ENCODE measurements around the gene EGF.

The EGF gene

GRCh38 chr4:109957227-109957626 lies 44.5 kb downstream of the EGF start:
- Mint-ChIP-seq H3K4me1 (no peaks in the 10 kb centered on the region), H3K27me3 (peaks cover 10% of the 10 kb centered on the region), H3K36me3 (no peaks in the 10 kb centered on the region), H3K4me3 (no peak overlapping the region), H3K9me3 (no peaks in the 10 kb centered on the region), H3K27ac (no peak overlapping the region)
- ATAC-seq (ENCODE audit: low read depth) (no peak), DNase-seq (ENCODE audit: low spot score in 2 of 2) (no peak)

GRCh38 chr4:109959195-109959594 lies 46.5 kb downstream of the EGF start:
- Mint-ChIP-seq H3K36me3 (no peaks in the 10 kb centered on the region), H3K4me3 (no peak overlapping the region), H3K4me1 (no peaks in the 10 kb centered on the region), H3K27me3 (peaks cover 12% of the 10 kb centered on the region), H3K27ac (no peak overlapping the region), H3K9me3 (no peaks in the 10 kb centered on the region)
- DNase-seq (ENCODE audit: low spot score in 2 of 2) (no peak), ATAC-seq (ENCODE audit: low read depth) (no peak)

DNA sequence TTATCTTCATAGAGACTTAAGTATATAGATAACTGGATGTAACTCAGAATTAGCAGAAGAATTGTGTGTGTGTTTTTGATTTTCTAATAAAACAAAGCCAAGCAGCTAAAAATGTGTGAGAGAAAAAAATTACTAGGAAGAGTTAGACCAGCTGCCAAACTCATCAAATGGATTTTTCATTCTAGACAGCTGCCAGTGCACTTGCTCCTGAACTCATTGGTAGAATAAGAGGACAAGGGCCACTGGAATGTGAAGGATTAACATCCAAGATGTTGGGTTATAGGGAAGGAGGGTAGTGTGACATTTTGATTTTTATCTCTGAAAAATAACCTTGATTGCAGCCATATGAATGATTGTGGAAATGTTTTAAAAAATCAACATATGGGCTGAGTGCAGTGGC lies 49.7 kb downstream of the EGF start:
- Mint-ChIP-seq H3K4me1 (no peaks in the 10 kb centered on the region), H3K27ac (no peak overlapping the region), H3K9me3 (no peaks in the 10 kb centered on the region), H3K27me3 (peaks cover 15% of the 10 kb centered on the region), H3K4me3 (no peak overlapping the region), H3K36me3 (no peaks in the 10 kb centered on the region)
- no peak for ATAC-seq (ENCODE audit: low read depth)
- no peak for DNase-seq (ENCODE audit: low spot score in 2 of 2)

- Mint-ChIP-seq H3K9me3 (no peaks in the 10 kb centered on the region), H3K27me3 (peaks cover 11% of the 10 kb centered on the region), H3K4me1 (peaks cover 10% of the 10 kb centered on the region), H3K36me3 (no peaks in the 10 kb centered on the region), H3K27ac (no peak overlapping the region), H3K4me3 (no peak overlapping the region)
- no peak for ATAC-seq (ENCODE audit: low read depth)
- no peak for DNase-seq (ENCODE audit: low spot score in 2 of 2)
Observed at GRCh38 chr4:109966891-109967481, 54.3 kb downstream of the EGF start.

DNA sequence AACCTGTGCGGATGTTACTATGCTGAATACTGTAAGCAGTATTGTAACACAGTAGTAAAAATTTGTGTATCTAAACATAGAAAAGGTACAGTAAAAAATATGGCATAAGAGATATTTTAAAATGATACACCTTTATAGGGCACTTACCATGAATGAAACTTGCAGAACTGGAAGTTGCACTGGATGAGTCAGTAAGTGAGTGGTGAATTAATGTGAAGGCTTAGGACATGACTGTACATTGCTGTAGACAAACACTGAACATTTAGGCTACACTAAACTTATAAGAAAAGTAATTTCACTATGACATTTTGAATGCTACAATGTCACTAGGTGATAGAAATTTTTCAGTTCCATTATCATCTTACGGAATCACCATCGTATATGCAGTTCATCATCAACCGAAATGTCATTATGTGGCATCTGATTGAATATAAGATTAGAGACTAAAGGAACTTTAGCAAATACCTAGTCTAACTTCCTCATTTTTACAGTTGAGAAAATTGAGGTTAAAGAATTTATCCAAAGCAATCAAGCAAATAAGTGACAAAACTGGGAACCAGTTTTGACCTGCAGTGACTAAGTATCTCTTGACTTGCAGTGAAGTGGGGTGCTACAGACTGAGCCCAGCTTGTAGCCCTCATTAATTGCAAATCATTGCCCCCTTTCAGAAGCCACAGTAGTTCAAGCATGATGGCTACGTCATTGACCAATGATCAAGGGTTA lies 55.3 kb downstream of the EGF start:
- Mint-ChIP-seq H3K27me3 (peaks cover 6% of the 10 kb centered on the region), H3K27ac (no peak overlapping the region), H3K9me3 (no peaks in the 10 kb centered on the region), H3K36me3 (no peaks in the 10 kb centered on the region), H3K4me3 (no peak overlapping the region), H3K4me1 (peaks cover 10% of the 10 kb centered on the region)
- no peak for DNase-seq (ENCODE audit: low spot score in 2 of 2)
- ATAC-seq (ENCODE audit: low read depth), result peak; percentile 35

- ATAC-seq (ENCODE audit: low read depth) (no peak), DNase-seq (ENCODE audit: low spot score in 2 of 2) (no peak)
- H3K4me3 Mint-ChIP-seq, result no peak overlapping the region
- H3K4me1 Mint-ChIP-seq, result peaks cover 10% of the 10 kb centered on the region
- H3K27ac Mint-ChIP-seq, result no peak overlapping the region
- no peaks in the 10 kb centered on the region for H3K9me3 Mint-ChIP-seq
- peaks cover 10% of the 10 kb centered on the region for H3K27me3 Mint-ChIP-seq
- no peaks in the 10 kb centered on the region for H3K36me3 Mint-ChIP-seq
Observed at GRCh38 chr4:109969087-109969486, 56.4 kb downstream of the EGF start.

GRCh38 chr4:109969919-109970318 lies 57.2 kb downstream of the EGF start:
- no peak for DNase-seq (ENCODE audit: low spot score in 2 of 2)
- H3K27me3 Mint-ChIP-seq, result peaks cover 9% of the 10 kb centered on the region
- H3K9me3 Mint-ChIP-seq, result no peaks in the 10 kb centered on the region
- H3K36me3 Mint-ChIP-seq, result no peaks in the 10 kb centered on the region
- no peak for ATAC-seq (ENCODE audit: low read depth)
- peaks cover 10% of the 10 kb centered on the region for H3K4me1 Mint-ChIP-seq
- H3K27ac Mint-ChIP-seq, result no peak overlapping the region
- H3K4me3 Mint-ChIP-seq, result no peak overlapping the region

- H3K36me3 Mint-ChIP-seq, result no peaks in the 10 kb centered on the region
- no peak overlapping the region for H3K27ac Mint-ChIP-seq
- no peaks in the 10 kb centered on the region for H3K9me3 Mint-ChIP-seq
- no peak for DNase-seq (ENCODE audit: low spot score in 2 of 2)
- H3K4me3 Mint-ChIP-seq, result no peak overlapping the region
- H3K4me1 Mint-ChIP-seq, result peaks cover 10% of the 10 kb centered on the region
- ATAC-seq (ENCODE audit: low read depth), result no peak
- H3K27me3 Mint-ChIP-seq, result peaks cover 7% of the 10 kb centered on the region
Observed at GRCh38 chr4:109972786-109973528, 60.3 kb downstream of the EGF start.

- no peaks in the 10 kb centered on the region for H3K9me3 Mint-ChIP-seq
- H3K27me3 Mint-ChIP-seq, result peaks cover 9% of the 10 kb centered on the region
- H3K36me3 Mint-ChIP-seq, result no peaks in the 10 kb centered on the region
- no peak for DNase-seq (ENCODE audit: low spot score in 2 of 2)
- peaks cover 7% of the 10 kb centered on the region for H3K4me1 Mint-ChIP-seq
- no peak overlapping the region for H3K4me3 Mint-ChIP-seq
- ATAC-seq (ENCODE audit: low read depth), result no peak
- H3K27ac Mint-ChIP-seq, result no peak overlapping the region
Observed at GRCh38 chr4:109973529-109973905, 60.8 kb downstream of the EGF start.

DNA sequence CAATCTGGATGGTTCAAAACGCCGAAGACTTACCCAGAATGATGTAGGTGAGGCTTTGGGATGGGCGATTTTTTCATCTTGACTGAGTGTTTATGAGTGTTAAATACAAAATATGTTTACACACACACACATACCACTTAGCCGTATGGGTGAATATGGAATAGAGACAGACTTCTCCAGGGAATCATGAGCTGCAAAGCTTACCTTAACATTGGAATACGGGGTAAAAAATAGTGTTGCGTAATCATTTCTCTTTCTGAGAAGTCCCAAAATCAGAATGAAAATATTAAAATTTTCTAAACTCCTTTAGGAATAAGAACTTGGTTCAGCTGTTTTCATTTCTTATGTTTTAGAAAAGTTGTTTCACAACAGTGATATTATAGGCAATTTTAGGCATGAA lies 63.5 kb downstream of the EGF start:
- Mint-ChIP-seq H3K27me3 (peaks cover 13% of the 10 kb centered on the region), H3K36me3 (no peaks in the 10 kb centered on the region), H3K27ac (no peak overlapping the region), H3K4me3 (no peak overlapping the region), H3K9me3 (no peaks in the 10 kb centered on the region), H3K4me1 (no peaks in the 10 kb centered on the region)
- no peak for DNase-seq (ENCODE audit: low spot score in 2 of 2)
- ATAC-seq (ENCODE audit: low read depth), result no peak

- Mint-ChIP-seq H3K27ac (no peak overlapping the region), H3K27me3 (peaks cover 13% of the 10 kb centered on the region), H3K36me3 (no peaks in the 10 kb centered on the region), H3K4me1 (no peaks in the 10 kb centered on the region), H3K9me3 (no peaks in the 10 kb centered on the region), H3K4me3 (no peak overlapping the region)
- peak in 1 of 2 donors; percentile 9 for DNase-seq (ENCODE audit: low spot score in 2 of 2)
- no peak for ATAC-seq (ENCODE audit: low read depth)
Observed at GRCh38 chr4:109977854-109978501, 65.3 kb downstream of the EGF start.

GRCh38 chr4:109978704-109979454 lies 66.2 kb downstream of the EGF start:
- Mint-ChIP-seq H3K36me3 (no peaks in the 10 kb centered on the region), H3K4me3 (no peak overlapping the region), H3K9me3 (no peaks in the 10 kb centered on the region), H3K27me3 (peaks cover 10% of the 10 kb centered on the region), H3K4me1 (no peaks in the 10 kb centered on the region), H3K27ac (no peak overlapping the region)
- ATAC-seq (ENCODE audit: low read depth), result no peak
- no peak for DNase-seq (ENCODE audit: low spot score in 2 of 2)

- Mint-ChIP-seq H3K27me3 (peaks cover 10% of the 10 kb centered on the region), H3K27ac (no peak overlapping the region), H3K36me3 (no peaks in the 10 kb centered on the region), H3K9me3 (no peaks in the 10 kb centered on the region), H3K4me3 (no peak overlapping the region), H3K4me1 (no peaks in the 10 kb centered on the region)
- DNase-seq (ENCODE audit: low spot score in 2 of 2) (no peak), ATAC-seq (ENCODE audit: low read depth) (no peak)
Observed at GRCh38 chr4:109979920-109980717, 67.4 kb downstream of the EGF start.

Measured in memory B cell (primary cell).